A673 (cell line): ENCODE measurements around the gene RNF212B. TPM values are rescaled to one million over a fixed set of nuclear protein-coding genes. Genes with fewer than 3 reads are reported as not detected.

Source experiments
- BruUV-seq: library from RNA; stranded (reverse); fragments of 400-500 nt; replicated peaks from 2 replicates; lab custom pipeline; 2021; lab: Mats Ljungman, UMichigan
- CTCF ChIA-PET: fragments of 300-600 bp; sonication (Branson Sonifier 250); formaldehyde crosslinking; loops from one replicate; lab custom pipeline; 2022; ENCODE audit warnings: antibody characterized with exemption; lab: Charles Lee
- POLR2A ChIA-PET: fragments of 300-600 bp; sonication (Branson Sonifier 250); formaldehyde crosslinking; loops from one replicate; lab custom pipeline; 2022; ENCODE audit warnings: antibody characterized with exemption; ENCODE audit not compliant: low non-redundant PET; lab: Charles Lee
- DNase-seq: peaks from one replicate; pipeline ENCODE4 v3.0.0-alpha.2; 2015; ENCODE audit warnings: low spot score
- H3K27ac ChIP-seq: fragments of 200-600 bp; sonication (generic); 2 replicates; pipeline ENCODE4 v1.5.1; 2016; ENCODE audit warnings: mixed run types, low read depth, mild to moderate bottlenecking, mixed read lengths, antibody characterized with exemption, low read length; ENCODE audit not compliant: poor library complexity, severe bottlenecking
- H3K27me3 ChIP-seq: fragments of 200-600 bp; sonication (generic); replicated peaks from 2 replicates; pipeline ENCODE4 v1.6.1; 2017; ENCODE audit warnings: mixed run types, low read depth, mild to moderate bottlenecking, mixed read lengths, antibody characterized with exemption, low read length; ENCODE audit not compliant: insufficient read depth, poor library complexity
- H3K36me3 ChIP-seq: fragments of 200-600 bp; sonication (generic); 2 replicates; pipeline ENCODE4 v1.6.1; 2016; ENCODE audit warnings: mixed run types, mild to moderate bottlenecking, mixed read lengths, antibody characterized with exemption, low read length; ENCODE audit not compliant: insufficient read depth, poor library complexity, severe bottlenecking
- H3K4me1 ChIP-seq: fragments of 200-600 bp; sonication (generic); 2 replicates; pipeline ENCODE4 v1.6.1; 2017; ENCODE audit warnings: mixed run types, mild to moderate bottlenecking, mixed read lengths, antibody characterized with exemption, low read length; ENCODE audit not compliant: insufficient read depth, poor library complexity, severe bottlenecking
- H3K4me3 ChIP-seq: fragments of 200-600 bp; sonication (generic); 2 replicates; pipeline ENCODE4 v1.5.1; 2016; ENCODE audit warnings: low read depth, mixed run types, mild to moderate bottlenecking, mixed read lengths, low read length; ENCODE audit not compliant: poor library complexity, severe bottlenecking
- H3K9me3 ChIP-seq: fragments of 200-600 bp; sonication (generic); 2 replicates; pipeline ENCODE4 v1.6.1; 2016; ENCODE audit warnings: mixed run types, low read depth, mild to moderate bottlenecking, mixed read lengths, antibody characterized with exemption, low read length; ENCODE audit not compliant: poor library complexity, severe bottlenecking
- EZH2 ChIP-seq: fragments of 200-600 bp; sonication (generic); IDR thresholded peaks from 2 replicates; pipeline ENCODE4 v1.6.1; 2017; ENCODE audit warnings: borderline replicate concordance, low read depth, mild to moderate bottlenecking, mixed read lengths, antibody characterized with exemption, low read length; ENCODE audit not compliant: poor library complexity, severe bottlenecking
- intact Hi-C: fragments of 100-400 bp; cut with micrococcal nuclease; formaldehyde crosslinking; loops from one replicate; pipeline ENCODE4 v1.10.0; 2022; ENCODE audit not compliant: unreplicated experiment
- total RNA-seq: library from RNA; stranded (reverse); gene quantifications from 2 replicates; pipeline ENCODE4 v1.2.3, GENCODE V29; 2021
- TF ChIP-seq, protein P1 (sequence below): fragments of 300-800, 200-600 bp; sonication (generic); conservative IDR thresholded peaks from 2 replicates; pipeline ENCODE4 v1.5.1; 2017; ENCODE audit warnings: low read depth, mild to moderate bottlenecking, antibody characterized with exemption, low read length, moderate library complexity, mixed read lengths

RNF212B gene
- total RNA-seq, 1 experiment from 2014 or later = not detected

- no peak for TF ChIP-seq EZH2
- TF ChIP-seq, protein P1, sequence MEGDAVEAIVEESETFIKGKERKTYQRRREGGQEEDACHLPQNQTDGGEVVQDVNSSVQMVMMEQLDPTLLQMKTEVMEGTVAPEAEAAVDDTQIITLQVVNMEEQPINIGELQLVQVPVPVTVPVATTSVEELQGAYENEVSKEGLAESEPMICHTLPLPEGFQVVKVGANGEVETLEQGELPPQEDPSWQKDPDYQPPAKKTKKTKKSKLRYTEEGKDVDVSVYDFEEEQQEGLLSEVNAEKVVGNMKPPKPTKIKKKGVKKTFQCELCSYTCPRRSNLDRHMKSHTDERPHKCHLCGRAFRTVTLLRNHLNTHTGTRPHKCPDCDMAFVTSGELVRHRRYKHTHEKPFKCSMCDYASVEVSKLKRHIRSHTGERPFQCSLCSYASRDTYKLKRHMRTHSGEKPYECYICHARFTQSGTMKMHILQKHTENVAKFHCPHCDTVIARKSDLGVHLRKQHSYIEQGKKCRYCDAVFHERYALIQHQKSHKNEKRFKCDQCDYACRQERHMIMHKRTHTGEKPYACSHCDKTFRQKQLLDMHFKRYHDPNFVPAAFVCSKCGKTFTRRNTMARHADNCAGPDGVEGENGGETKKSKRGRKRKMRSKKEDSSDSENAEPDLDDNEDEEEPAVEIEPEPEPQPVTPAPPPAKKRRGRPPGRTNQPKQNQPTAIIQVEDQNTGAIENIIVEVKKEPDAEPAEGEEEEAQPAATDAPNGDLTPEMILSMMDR = no peak
- no peak overlapping the region for H3K4me3 ChIP-seq
- H3K27ac ChIP-seq = no peak overlapping the region
- no TSS peak for BruUV-seq
- no peaks in the 10 kb centered on the region for H3K9me3 ChIP-seq
- CTCF ChIA-PET = no interaction called here
- no peaks in the 10 kb centered on the region for H3K4me1 ChIP-seq
- no peaks in the 10 kb centered on the region for H3K27me3 ChIP-seq
- intact Hi-C loops = no loop called here
- POLR2A ChIA-PET = no interaction called here
- H3K36me3 ChIP-seq = no peaks in the 10 kb centered on the region
- no peak for DNase-seq
Observed at GRCh38 chr14:23248601-23249000, 10.9 kb downstream of the RNF212B start.

- Histone ChIP-seq H3K36me3 (no peaks in the 10 kb centered on the region), H3K4me1 (no peaks in the 10 kb centered on the region), H3K4me3 (no peak overlapping the region), H3K9me3 (no peaks in the 10 kb centered on the region), H3K27ac (no peak overlapping the region), H3K27me3 (no peaks in the 10 kb centered on the region)
- intact Hi-C loops = no loop called here
- POLR2A ChIA-PET = no interaction called here
- TF ChIP-seq EZH2 = no peak
- TF ChIP-seq, protein P1 = no peak
- no TSS peak for BruUV-seq
- no peak for DNase-seq
- CTCF ChIA-PET = no interaction called here
Observed at GRCh38 chr14:23249824-23250223, 12.1 kb downstream of the RNF212B start.

GRCh38 chr14:23252006-23252405, 14.3 kb downstream of the RNF212B start:
- TF ChIP-seq, protein P1 = no peak
- no peak for TF ChIP-seq EZH2
- Histone ChIP-seq H3K36me3 (no peaks in the 10 kb centered on the region), H3K4me3 (no peak overlapping the region), H3K9me3 (no peaks in the 10 kb centered on the region), H3K4me1 (no peaks in the 10 kb centered on the region), H3K27ac (no peak overlapping the region), H3K27me3 (no peaks in the 10 kb centered on the region)
- intact Hi-C loops = no loop called here
- no peak for DNase-seq
- BruUV-seq = no TSS peak
- ChIA-PET POLR2A (no interaction called here), CTCF (no interaction called here)
